ENCODE results near the gene LMNA. TPM values are rescaled to one million over a fixed set of nuclear protein-coding genes. Genes with fewer than 3 reads are reported as not detected.

Gene LMNA
- total and polyA plus RNA-seq, 2 of the 4 experiments (the other 2 are of a cell fraction): 563 to 755 TPM

GRCh38 chr1:156128654-156129597 lies 14.4 kb downstream of the LMNA start:
- peak overlapping the region; percentile 99 for H2BK120ac ChIP-seq (ENCODE audit: low read depth, low read length)
- peak overlapping the region; percentile 97 for H3K56ac ChIP-seq (ENCODE audit: extremely low read depth, insufficient read depth, low read length)
- H3K36me3 ChIP-seq (ENCODE audit: control insufficient read depth, insufficient read depth, low read length): peaks cover 23% of the 10 kb centered on the region
- peak overlapping the region; percentile 97 for H2BK5ac ChIP-seq (ENCODE audit: low read depth, low read length, poor library complexity, severe bottlenecking)
- no peak overlapping the region for H2AFZ ChIP-seq (replicated peaks; ENCODE audit: low read length, poor library complexity)
- no peaks in the 10 kb centered on the region for H3K9me3 ChIP-seq (ENCODE audit: control insufficient read depth, insufficient read depth, low read length)
- peak overlapping the region; percentile 76 for H3K4me2 ChIP-seq (ENCODE audit: low read depth, low read length)
- peak overlapping the region; percentile 100 for H4K91ac ChIP-seq (ENCODE audit: insufficient read depth, low read depth, low read length)
- peaks cover 0 to 56% of the 10 kb centered on the region in 2 experiments; a peak in 2 of 4 replicates for H3K79me1 ChIP-seq (ENCODE audit: low read depth in 1 of 2, low read length in 2 of 2)
- ChIA-PET CTCF (interaction anchor here (0.6 to 4.0 kb wide), 9 partner anchors 9 to 106 kb away, joined by 3 to 64 read pairs (median 5); no protein-coding TSS in a partner anchor), POLR2A (ENCODE audit: unreplicated experiment) (interaction anchor here (0.6 to 2.6 kb wide), 4 partner anchors 13 to 227 kb away, joined by 3 to 10 read pairs (median 8); partner anchors contain the start of gene LMNA)
- in situ Hi-C loops (cut with MboI; ENCODE audit: low sequenced_read_pairs): no loop called here
- peak overlapping the region; percentile 98 for H2BK20ac ChIP-seq (ENCODE audit: low read depth, low read length)
- H3K9ac ChIP-seq (ENCODE audit: low read depth, low read length): peak overlapping the region; percentile 81
- peak overlapping the region; percentile 83 to 97 for H4K8ac ChIP-seq (ENCODE audit: low read depth in 2 of 2, low read length in 2 of 2)
- dilution Hi-C loops (cut with HindIII; ENCODE audit: low sequenced_read_pairs, unreplicated experiment): no loop called here
- H3K27ac ChIP-seq (ENCODE audit: insufficient read depth, low read length): peak overlapping the region; percentile 95
- DNase-seq: peak; percentile 84
- no peaks in the 10 kb centered on the region for H3K27me3 ChIP-seq (ENCODE audit: control insufficient read depth, insufficient read depth, low read length)
- H4K5ac ChIP-seq (ENCODE audit: low read depth, low read length): peak overlapping the region; percentile 95
- H3K18ac ChIP-seq (ENCODE audit: low read depth, low read length): peak overlapping the region; percentile 95
- peak overlapping the region; percentile 89 for H2BK15ac ChIP-seq (ENCODE audit: low read depth, low read length)
- H4K20me1 ChIP-seq (ENCODE audit: insufficient read depth, low read length): peaks cover 53% of the 10 kb centered on the region
- H3K9me1 ChIP-seq (ENCODE audit: insufficient read depth, low read length): peaks cover 4% of the 10 kb centered on the region; the same call in 1 of the 2 replicates
- intact Hi-C loops (cut with micrococcal nuclease): no loop called here
- H2AK5ac ChIP-seq (ENCODE audit: low read depth, low read length): peak overlapping the region; percentile 100
- H3K14ac ChIP-seq (replicated peaks; ENCODE audit: low read depth, low read length): peak overlapping the region; percentile 100
- peak; percentile 20; the same call in 1 of the 2 replicates for TF ChIP-seq NFE2L2 (IDR thresholded peaks at IDR 0.05; ENCODE audit: low read depth, low read length)
- 0 out of 2 replicates have a peak, but pooled peaks have one; percentile 19 for TF ChIP-seq CEBPB (IDR thresholded peaks at IDR 0.05; ENCODE audit: low read depth, low read length)
- TF ChIP-seq RCOR1 (IDR thresholded peaks at IDR 0.05; ENCODE audit: insufficient replicate concordance, low read length): no peak
- no peak for TF ChIP-seq RFX5 (IDR thresholded peaks at IDR 0.05; ENCODE audit: low read depth, low read length)
- TF ChIP-seq BHLHE40 (IDR thresholded peaks at IDR 0.05; ENCODE audit: low read depth, low read length): no peak
- TF ChIP-seq ELK1 (IDR thresholded peaks at IDR 0.05; ENCODE audit: borderline replicate concordance, low read depth, low read length): no peak
- TF ChIP-seq RAD21 (IDR thresholded peaks at IDR 0.05; ENCODE audit: low read length): no peak
- 0 out of 2 replicates have a peak, but pooled peaks have one; percentile 8 for TF ChIP-seq MAZ (IDR thresholded peaks at IDR 0.05; ENCODE audit: borderline replicate concordance, low read depth, low read length)
- no peak for TF ChIP-seq SMC3 (IDR thresholded peaks at IDR 0.05; ENCODE audit: low read depth, low read length)
- no peak for ATAC-seq (ENCODE audit: low read depth)
- peak overlapping the region; percentile 100 for H3K23ac ChIP-seq (ENCODE audit: low read depth, low read length)
- H3K4me1 ChIP-seq (ENCODE audit: control insufficient read depth, insufficient read depth, low read length): peaks cover 46% of the 10 kb centered on the region
- peak overlapping the region; percentile 100 for H3K4ac ChIP-seq (ENCODE audit: low read depth, low read length)
- H2AK9ac ChIP-seq (replicated peaks; ENCODE audit: low read depth, low read length, poor library complexity): peak overlapping the region; percentile 99
- WGBS, 2 experiments (ENCODE audit: extremely low coverage in 2 of 2, insufficient read length in 1 of 2): no CpG with 5 or more reads among the region's 8 CpGs
- no peak overlapping the region for H3K4me3 ChIP-seq (ENCODE audit: insufficient read depth, low read depth, low read length)
- BruUV-seq (replicated peaks): no TSS peak
